Suprapubic skin (tissue), 3 donors: Measurements from ENCODE around the gene ST3GAL3.

ENCODE experiments used
- CTCF ChIP-seq, 2 donors: fragments of 200-600 bp in 1 of 2; fragments of 450-650 bp in 1 of 2; sonication (generic) in 1 of 2; IDR thresholded peaks; one replicate each; pipeline ENCODE4 v1.5.1; 2016 to 2019; ENCODE audit warnings: antibody characterized with exemption in 2 of 2, mild to moderate bottlenecking in 1 of 2, moderate library complexity in 1 of 2
- EP300 ChIP-seq: sonication (generic); formaldehyde crosslinking; IDR thresholded peaks from one replicate; pipeline ENCODE4 v1.6.1; 2017; ENCODE audit warnings: antibody characterized with exemption

DNA sequence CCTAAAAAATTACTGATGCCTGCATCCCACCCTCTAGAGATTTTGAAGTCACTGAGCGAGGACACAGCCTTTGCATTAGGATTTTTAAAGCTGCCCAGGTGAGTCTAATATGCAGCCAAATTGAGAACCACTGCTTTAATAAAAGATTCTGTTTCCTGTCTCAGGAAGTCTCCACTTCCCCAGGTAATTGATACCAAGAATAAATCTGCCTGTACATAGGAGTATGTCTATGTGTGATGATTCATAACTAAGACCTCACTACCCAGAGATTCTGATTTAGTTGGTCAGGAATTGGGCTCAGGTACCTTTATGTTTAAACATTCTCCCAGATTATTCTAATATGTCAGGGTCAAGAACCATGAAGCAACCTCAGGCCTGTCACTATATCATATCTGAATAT is 117.5 kb downstream of the ST3GAL3 start:
- TF ChIP-seq CTCF (IDR thresholded peaks at IDR 0.05) (no peak), EP300 (no peak)
